ENCODE measurements around the gene RYR2. TPM values are rescaled to one million over a fixed set of nuclear protein-coding genes. Genes with fewer than 3 reads are reported as not detected.

Gene RYR2
- total and polyA plus RNA-seq, 11 donors, result 77.7 to 1,319 (median 805) TPM

DNA sequence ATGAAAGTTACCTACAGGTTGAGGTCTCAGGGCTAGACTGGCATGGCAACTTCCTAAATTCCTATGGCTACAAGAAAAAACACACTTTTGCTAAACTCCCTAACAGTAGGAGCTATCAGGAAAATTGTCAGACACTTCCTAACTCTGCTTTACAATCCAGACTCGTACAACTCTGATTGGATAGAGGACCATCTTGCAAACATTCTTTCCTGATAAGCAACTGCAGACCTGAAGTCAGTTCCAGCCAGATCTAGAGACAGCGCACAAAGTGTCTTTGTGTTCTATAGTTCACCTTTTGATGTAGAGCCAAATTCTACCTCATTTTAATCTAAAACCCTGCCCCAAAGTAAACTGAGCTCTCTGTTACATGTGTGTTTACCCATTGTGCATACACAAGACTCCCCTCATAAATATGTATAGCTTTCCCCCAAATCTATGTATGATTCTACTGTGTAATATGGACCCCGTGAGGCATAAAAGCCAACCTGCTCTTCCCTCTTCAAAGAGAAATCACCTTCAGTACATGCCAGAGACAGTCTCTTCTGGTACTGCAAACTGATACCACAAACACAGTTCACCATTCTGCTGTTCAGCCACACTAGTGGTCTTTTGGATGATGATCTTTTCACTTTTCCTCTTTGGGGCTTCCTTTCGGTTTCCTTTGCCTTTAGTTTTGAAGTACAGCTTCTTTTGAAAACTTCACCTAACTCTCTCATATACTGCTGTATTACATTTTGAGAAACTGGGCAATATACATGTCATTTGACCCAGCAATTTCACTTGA, 827.0 kb downstream of the RYR2 start:
- no peak overlapping the region for H3K27ac ChIP-seq
- ATAC-seq (no peak), DNase-seq (no peak)
- no peaks in the 10 kb centered on the region for H3K36me3 ChIP-seq
- H3K4me1 ChIP-seq, result peaks cover 0 to 8% (median 0%) of the 10 kb centered on the region in 12 donors
- WGBS, 4 donors, result 55 to 65% (median 59%) methylated on average over 4 of the region's 4 CpGs
- no peaks in the 10 kb centered on the region for H3K27me3 ChIP-seq
- H3K4me3 ChIP-seq, result no peak overlapping the region
- no peaks in the 10 kb centered on the region for H3K9me3 ChIP-seq
- no peak for TF ChIP-seq POLR2A (IDR thresholded peaks at IDR 0.05)
- TF ChIP-seq, protein P1, sequence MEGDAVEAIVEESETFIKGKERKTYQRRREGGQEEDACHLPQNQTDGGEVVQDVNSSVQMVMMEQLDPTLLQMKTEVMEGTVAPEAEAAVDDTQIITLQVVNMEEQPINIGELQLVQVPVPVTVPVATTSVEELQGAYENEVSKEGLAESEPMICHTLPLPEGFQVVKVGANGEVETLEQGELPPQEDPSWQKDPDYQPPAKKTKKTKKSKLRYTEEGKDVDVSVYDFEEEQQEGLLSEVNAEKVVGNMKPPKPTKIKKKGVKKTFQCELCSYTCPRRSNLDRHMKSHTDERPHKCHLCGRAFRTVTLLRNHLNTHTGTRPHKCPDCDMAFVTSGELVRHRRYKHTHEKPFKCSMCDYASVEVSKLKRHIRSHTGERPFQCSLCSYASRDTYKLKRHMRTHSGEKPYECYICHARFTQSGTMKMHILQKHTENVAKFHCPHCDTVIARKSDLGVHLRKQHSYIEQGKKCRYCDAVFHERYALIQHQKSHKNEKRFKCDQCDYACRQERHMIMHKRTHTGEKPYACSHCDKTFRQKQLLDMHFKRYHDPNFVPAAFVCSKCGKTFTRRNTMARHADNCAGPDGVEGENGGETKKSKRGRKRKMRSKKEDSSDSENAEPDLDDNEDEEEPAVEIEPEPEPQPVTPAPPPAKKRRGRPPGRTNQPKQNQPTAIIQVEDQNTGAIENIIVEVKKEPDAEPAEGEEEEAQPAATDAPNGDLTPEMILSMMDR (IDR thresholded peaks at IDR 0.05), result no peak
- intact Hi-C loops (cut with DNase I), result loop anchor here in 1 of 10 donors (10.0 kb wide), 1 partner anchor 1086 kb away; no protein-coding TSS in a partner anchor

DNA sequence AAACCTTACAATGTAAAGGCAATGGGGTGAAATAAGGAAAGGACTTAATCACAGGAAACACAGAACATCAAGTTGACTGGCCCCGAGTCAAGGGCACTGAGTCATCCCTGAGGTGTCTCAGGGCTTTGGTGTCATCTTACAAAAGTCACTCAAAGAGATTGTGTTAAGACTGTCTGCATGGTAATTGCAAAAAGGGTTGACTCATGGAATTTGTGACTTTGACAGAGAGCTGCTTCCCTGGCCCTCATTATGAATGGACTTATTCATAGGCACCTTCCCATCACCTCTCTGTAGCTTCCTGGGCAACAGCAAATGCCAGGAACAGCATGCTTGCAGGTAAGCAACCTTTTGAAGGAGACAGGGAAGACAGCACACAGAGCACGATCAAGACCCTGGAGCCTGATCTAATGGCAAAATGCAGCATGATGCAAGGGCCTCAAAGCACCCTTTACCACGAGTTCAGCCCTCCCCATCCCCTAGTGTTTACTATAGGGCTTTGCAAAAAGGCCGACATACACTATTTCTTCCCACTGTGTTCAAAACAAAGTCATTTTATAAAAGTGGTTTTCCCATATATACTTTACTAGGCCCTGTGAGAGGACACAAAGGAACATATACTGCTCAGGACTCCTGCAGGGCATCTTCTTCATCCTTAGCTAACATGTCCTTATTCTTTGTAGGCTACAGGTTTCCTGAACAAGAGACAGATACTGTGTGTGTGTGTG, 831.7 kb downstream of the RYR2 start:
- no peak for ATAC-seq
- 54 to 63% (median 60%) methylated on average over 4 of the region's 4 CpGs for WGBS, 4 donors
- no peaks in the 10 kb centered on the region for H3K36me3 ChIP-seq

DNA sequence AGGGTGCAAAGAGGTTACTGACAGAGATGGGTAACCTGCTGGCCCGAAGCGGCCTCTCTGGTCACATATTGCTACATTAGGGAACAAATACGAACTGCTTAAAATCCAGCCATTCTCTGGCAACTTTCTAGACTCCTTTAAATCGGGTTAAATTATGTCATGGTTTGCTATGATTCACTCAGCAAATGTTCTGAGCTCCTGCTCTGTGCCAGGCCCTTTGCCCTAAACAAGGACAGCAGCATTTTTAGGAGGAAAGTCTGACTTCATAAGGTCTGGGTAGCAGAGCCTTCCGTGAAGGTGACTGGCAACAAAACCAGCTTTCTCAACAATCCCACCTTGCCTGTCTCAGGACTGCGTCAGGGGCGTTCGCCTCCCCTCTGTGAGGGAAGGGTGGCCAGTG, 833.3 kb downstream of the RYR2 start:
- H3K9me3 ChIP-seq, result no peaks in the 10 kb centered on the region
- H3K4me3 ChIP-seq, result no peak overlapping the region
- no peak for DNase-seq
- no peaks in the 10 kb centered on the region for H3K4me1 ChIP-seq
- 84 to 88% (median 87%) methylated on average over 8 of the region's 8 CpGs for WGBS, 4 donors
- H3K27ac ChIP-seq, result no peak overlapping the region
- H3K27me3 ChIP-seq, result no peaks in the 10 kb centered on the region
- intact Hi-C loops (cut with DNase I), result no loop called here
- TF ChIP-seq POLR2A (IDR thresholded peaks at IDR 0.05), result no peak
- TF ChIP-seq, protein P1 (IDR thresholded peaks at IDR 0.05), result no peak
- ATAC-seq, result no peak
- H3K36me3 ChIP-seq, result no peaks in the 10 kb centered on the region

More for the DNA sequence above, 831.7 kb downstream of the RYR2 start:
- Histone ChIP-seq H3K27me3 (no peaks in the 10 kb centered on the region), H3K4me1 (no peaks in the 10 kb centered on the region), H3K4me3 (no peak overlapping the region), H3K27ac (no peak overlapping the region), H3K9me3 (no peaks in the 10 kb centered on the region)
- TF ChIP-seq, protein P1 (IDR thresholded peaks at IDR 0.05), result no peak
- TF ChIP-seq POLR2A (IDR thresholded peaks at IDR 0.05), result no peak
- no peak for DNase-seq
- intact Hi-C loops (cut with DNase I), result no loop called here

DNA sequence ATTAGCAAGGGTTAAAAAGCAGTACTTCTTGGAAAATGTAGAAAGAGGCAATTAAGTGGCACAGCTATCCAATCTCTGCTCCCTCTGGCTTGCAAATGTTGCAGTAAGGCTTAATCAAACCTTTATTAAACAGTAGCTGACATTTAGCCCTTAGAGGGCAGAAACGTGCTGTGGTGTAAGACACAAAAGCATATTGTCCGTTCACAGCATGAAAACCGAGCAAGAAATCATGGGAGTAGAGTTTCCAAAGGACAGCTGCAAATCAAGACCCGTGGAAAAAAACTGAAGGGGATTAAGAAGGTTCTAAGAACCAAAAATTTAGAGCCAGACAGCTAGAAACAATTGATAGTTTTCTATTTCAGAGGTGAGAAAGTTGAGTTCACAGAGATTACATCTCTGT, 835.6 kb downstream of the RYR2 start:
- ATAC-seq, result no peak
- 42 to 59% (median 50%) methylated on average over 4 of the region's 4 CpGs for WGBS, 4 donors
- H3K27ac ChIP-seq, result no peak overlapping the region
- no peaks in the 10 kb centered on the region for H3K9me3 ChIP-seq
- H3K4me3 ChIP-seq, result no peak overlapping the region
- intact Hi-C loops (cut with DNase I), result no loop called here
- no peaks in the 10 kb centered on the region for H3K27me3 ChIP-seq
- TF ChIP-seq, protein P1 (IDR thresholded peaks at IDR 0.05), result no peak
- no peak for TF ChIP-seq POLR2A (IDR thresholded peaks at IDR 0.05)
- H3K4me1 ChIP-seq, result no peaks in the 10 kb centered on the region
- no peaks in the 10 kb centered on the region for H3K36me3 ChIP-seq
- no peak for DNase-seq

Measured in heart left ventricle (tissue), 16 donors.